ENCODE results near the gene MGLL.

Gene MGLL

DNA sequence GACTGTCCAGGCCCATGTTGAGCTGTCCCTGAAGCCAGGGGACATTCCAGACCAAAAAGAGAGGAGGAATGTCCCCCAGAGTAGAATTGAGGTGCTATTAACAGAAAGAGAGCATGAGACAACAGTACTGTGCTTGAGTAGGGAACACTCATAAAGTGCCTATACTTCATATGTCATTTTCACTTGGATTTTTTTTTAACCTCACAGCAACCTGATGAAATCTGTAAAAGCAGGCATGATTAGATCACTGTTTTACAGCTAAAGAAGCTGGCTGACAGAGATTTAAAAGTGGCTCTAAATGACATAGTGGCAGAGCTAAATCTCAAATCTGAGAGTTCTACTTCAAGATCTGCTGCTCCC is 174.5 kb downstream of the MGLL start:
- DNase-seq = no peak

DNA sequence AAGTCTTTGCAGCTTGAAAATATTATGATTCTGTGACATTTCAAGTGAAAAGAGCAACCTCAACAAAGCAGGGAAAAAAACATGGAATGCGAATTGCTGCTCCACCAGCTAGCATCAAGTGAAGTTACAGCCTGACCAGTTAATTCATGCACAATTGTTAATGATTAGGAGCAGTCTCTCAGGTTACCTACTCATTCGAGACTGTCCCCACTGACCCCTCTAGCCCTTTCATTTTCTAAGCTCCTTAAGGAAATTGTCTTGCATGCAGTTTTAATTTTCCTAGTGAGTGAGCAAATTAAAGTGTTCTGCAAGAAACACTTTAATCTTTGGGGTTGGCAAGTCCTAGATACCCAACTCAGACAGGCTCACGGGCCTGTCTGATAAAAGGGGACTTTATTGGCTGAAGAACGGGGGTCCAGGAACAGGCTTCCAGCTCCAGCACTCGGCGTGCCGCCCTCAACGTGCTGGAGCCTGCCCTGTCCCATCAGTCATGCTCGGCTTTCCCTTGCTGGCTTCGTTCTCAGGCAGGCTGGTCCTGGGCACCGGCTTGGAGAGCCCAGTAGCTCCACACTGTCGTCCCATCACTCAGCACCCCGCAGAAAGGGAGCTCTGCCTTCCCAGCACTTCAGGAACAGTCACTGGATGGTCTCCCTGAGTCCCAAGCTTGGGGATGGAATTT is 175.0 kb downstream of the MGLL start:
- no peak for DNase-seq

DNA sequence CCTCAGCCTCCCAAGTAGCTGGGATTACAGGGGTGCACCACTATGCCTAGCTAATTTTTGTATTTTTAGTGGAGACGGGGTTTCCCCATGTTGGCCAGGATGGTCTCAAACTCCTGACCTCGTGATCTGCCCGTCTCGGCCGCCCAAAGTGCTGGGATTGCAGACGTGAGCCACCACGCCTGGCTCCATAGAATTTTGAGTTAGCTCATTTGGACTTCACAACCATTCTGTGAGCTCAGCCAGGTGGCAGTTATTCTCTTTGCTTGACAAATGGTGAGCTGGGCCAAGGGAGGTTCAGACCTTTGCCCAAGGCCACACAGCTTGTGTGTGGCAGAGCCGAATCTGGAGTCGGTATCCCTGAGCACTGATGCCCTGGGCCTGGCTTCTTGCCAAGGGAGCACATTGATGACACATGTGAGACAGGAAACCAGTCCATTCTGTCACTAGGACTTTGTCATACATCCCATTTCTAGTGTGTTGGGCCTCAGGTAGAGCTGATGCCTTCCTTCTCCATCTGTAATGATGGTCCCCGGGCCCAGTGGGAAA is 175.7 kb downstream of the MGLL start:
- no peak for DNase-seq

DNA sequence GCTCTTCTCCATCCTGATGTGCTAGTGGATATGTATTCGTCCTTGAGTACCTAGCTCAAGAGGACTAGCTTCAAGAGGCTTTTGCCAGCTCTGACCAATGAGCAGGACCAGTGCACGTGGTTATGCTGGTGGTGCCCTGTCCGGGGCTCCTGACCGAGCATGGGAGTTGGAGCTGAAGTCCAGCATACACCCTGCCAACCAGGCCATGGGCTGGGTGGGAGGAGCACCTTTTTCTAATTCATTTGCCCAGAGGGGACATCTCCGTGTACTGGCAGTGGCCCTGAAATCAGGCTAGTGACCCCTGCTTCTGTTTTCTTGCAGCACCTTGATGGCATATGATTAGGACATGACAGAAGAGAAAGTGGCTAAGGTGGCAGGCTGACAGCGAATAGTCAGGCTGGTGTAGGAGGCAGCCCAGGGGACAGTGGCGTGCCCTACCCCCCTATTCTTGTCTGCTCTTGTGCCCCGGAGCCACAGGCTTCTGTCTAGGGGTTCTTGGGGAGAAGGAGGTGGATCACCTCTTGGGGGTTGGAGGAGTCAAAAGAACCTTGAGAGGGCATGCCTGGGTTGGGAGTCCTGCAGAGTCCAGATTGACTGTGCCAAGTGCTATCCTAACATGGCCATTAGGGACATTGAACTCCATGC is 176.8 kb downstream of the MGLL start:
- no peak for DNase-seq

DNA sequence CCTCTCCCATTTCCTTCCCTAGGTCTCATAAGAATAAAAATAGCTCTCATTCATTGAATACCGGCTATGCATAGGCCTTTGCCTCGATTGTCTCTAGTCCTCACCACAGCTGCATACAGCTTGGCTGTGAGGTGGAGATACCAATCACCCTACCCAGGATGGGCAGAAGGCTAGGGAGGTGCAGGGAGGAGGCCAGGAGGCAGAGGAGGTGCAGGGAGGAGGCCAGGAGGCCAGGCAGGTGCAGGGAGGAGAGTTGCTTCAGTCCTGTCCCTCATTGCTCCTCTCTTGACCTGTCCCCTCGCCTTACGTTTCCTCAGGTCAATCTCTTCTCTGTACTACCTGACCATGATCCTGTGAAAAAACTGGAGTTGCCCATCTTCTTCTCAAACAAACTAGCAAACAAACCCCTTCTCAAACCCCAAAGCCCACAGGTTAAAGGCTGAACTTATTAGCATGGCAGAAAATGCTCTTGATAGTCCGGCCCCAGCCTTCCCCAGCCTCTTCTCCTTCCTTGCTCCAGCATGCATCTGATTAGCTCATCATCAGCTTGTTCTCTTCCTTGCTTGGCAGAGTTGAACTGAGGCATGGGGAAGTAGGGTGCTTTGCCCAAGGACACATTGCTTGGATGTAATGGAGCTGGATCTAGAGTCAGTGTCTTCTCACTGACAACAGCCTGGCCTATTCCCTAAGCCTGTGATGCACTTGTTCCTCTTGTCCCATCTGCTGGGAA is 177.5 kb downstream of the MGLL start:
- DNase-seq = no peak

DNA sequence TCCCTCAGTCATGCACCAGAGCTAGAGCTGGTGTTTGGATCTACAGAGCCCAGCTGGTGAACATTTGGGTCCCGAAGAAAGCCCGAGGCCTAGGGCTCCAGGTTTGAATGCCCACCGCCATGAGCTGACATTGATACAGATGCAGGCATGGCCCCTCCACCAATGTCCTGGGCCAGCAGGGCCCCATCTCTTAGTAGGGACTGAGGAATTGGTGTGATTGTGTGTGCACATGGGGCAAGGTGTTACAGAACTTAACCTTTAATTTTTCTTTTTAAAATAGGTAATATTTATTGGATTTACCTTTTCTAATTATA is 182.3 kb downstream of the MGLL start:
- DNase-seq = no peak

DNA sequence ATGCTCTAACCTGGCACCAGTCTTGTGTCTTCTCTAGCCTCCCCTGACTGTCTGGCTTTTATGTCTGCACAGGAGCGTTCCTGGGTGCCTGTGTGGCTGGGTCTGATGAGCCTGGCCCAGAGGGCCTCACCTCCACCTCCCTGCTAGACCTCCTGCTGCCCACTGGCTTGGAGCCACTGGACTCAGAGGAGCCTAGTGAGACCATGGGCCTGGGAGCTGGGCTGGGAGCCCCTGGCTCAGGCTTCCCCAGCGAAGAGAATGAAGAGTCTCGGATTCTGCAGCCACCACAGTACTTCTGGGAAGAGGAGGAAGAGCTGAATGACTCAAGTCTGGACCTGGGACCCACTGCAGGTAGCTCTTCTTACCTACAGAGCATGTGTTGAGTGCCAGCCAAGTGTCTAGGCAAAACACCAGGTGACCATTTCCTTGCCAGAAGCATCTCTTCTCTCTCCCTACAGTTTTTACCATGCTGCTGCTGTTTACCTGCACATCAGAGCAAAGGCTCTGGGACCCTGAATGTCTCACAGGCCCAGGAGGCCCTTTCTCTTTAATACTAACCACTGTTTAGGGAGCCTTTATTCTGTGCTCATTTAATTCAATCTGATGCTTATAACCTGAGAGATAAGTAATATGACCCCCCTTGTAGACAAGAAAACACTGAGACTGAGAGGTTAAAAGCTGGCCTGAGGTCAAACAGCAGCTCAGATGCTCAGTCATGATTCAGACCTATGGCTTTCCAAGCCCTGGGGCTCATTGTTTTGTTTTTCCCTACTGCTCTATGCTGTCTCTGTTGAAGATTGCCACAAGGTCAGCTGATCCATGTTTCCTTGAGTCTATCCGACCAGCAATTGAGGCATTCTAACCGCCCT is 182.9 kb downstream of the MGLL start:
- no peak for DNase-seq
